OCI-LY3 (cell line): ENCODE results near the gene HYAL1.

Source experiments
- CTCF ChIP-seq: fragments of 200-600, 300-600 bp; sonication (generic); IDR thresholded peaks from 2 replicates; pipeline ENCODE4 v1.5.1; 2014; ENCODE audit warnings: antibody characterized with exemption, low read length, low read depth
- EZH2phosphoT487 ChIP-seq: fragments of 200-600 bp; shearing (Covaris generic); IDR thresholded peaks from 2 replicates; pipeline ENCODE4 v1.6.1; 2018; ENCODE audit warnings: antibody characterized with exemption, mixed run types, low read depth

- TF ChIP-seq CTCF (no peak), EZH2phosphoT487 (no peak)
Observed at GRCh38 chr3:50260942-50261441, 42.4 kb downstream of the HYAL1 start.
